ENCODE data around the gene CD226.
"Not testable (repeated sequence)": the region's sequence is repeated elsewhere in the genome, so short reads cannot be mapped to it uniquely, and the experiment has no call there.

CD226 gene

DNA sequence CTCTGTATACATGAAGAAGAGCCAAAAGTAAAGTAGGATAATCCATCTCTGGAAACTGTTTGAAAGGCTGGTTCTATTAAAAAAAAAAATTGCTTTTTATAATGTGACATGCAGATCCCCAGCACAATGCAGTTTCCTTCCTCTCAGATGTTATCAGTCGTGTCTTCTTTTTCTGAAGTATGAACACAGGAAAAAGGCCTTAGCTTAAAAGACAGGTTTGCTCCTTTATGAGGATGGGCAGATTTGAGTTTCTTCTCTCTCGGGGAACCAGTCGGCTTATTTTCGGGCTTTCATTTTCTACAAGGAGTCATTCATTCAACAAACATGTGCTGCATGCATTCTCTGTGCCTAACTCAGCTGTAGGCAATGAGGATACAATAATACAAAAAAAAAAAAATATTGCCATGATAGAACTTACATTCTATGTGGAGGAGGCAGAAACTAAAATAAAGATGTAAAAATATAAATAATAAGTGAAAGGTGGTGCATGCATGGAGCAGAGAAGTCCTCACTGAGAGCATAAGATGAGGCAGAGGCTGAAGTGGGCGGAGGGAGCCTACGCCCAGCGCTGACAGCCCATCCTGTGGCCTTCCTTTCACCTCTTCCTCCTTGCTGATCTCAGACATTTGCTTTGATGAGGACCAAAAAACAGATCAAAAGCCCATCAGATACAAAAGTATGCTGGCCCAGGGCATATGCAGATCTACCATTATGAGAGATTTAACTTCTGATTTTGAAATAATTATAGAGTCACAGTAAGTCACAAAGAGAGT, at the start of gene CD226:
Gene CD226, minus strand, starts transcription at position 513 of the 773 bp plus-strand sequence. Its CDS starts 467 bp downstream, at position 46.
- no peak for DNase-seq

DNA sequence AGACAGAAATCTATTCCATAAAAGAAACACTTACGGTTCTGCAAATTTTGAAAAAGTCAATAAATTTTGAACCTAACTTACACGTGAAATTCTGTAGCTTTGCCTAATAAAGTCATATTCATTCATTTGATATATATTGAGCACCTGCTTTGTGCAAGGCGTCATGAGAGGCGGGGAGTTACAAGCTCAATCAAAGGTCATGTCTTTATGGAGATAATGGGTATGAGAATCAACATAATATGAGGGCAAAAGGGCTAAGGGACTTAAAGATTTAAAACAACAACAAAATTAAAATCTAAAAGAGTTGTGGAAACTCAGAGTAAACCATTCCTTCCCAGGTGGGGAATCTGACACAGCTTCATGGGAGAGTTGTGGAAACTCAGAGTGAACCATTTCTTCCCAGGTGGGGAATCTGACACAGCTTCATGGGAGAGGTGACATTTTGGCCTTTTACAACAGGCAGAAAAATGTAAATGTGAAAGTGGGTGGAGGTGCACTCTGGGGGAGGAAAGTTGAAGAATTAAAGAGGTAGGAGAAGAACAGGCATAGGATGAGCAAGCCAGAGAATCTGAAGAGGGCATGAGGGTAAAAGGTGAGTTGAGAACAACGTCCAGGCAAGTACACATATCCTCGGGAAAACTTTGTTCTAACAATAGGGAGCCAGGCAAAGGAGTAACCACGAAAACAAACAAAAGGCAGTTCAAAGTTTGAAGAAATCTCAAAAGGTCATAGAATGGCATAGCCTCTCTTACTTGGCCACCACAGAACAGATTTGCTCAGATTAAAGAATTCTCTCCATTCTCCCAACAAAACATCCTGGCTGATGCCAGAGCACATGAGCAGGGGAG, 49.5 kb upstream of the CD226 start:
- no peak for DNase-seq

DNA sequence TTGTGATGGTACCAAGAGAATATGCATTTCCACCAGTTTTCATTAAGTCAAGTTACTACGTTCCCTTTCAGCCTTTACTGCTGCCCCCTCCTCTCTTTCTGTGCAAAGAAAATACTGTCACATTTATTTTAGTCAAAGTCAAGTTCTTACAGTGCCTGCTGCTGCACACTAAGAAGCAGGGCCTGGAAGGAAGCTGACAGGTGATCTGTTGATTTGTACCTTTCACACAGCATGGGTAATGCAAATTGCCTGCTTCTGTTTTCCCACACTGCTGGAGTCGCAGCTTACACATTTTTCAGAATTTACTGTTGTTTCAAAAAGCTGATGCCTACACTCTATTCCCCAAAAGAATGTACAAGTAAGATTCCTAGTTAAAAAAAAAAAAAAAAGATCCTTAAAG, 48.7 kb upstream of the CD226 start:
- DNase-seq, result no peak

DNA sequence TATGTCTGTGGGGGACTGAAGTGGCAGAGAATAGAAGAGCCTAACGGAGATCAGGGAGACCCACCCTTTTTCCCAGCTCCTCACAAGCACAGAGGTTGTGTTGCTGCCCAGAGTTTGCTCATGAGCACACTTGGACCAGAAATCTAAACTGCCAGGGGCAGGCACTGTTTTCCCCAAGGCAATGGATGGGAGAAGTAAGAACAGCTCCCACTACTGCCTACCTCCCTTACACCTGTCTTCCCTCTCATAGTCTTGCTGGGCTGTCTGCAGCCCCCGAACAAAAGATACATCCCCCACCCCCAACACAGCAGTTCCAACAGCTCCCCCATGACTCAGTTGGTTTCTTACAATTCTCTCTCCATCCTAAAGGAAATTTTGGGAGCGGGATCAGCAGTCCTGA, 48.1 kb upstream of the CD226 start:
- DNase-seq, result no peak

DNA sequence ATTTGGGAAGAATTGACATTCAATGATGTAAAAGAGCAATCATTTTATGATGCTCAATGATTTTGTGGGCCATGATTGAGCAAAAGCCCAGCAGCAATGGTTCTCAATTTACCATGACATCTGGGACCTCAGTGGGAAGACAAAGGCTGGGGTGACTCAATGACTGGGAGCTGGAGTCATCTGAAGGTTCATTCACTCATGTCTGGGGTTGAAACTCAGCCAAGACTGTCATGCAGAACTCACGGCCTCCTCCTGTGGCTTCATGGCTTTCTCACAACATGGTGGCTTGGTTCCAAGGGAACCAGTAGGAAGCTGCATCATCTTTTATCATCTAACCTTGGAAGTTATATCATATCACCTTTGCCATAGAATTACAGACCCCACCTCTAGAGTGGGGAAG, 45.1 kb upstream of the CD226 start:
- no peak for DNase-seq

DNA sequence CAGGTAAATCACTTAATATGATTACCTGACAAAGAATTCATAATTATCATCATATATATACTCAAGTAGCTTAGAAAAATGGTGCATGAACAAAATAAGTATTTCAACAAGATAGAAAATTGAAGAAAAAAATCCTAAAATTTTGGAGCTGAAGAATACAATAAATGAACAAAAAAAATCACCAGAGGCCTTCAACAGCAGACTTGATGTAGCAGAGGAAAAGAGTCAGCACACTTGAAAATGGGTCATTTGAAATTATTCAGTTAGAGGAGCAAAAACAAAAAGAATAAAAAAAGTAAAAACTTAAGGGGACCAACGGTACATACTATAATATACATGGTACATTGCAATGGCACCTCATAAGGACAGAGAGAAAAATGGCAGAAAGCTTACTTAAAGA, 40.2 kb upstream of the CD226 start:
- no peak for DNase-seq

DNA sequence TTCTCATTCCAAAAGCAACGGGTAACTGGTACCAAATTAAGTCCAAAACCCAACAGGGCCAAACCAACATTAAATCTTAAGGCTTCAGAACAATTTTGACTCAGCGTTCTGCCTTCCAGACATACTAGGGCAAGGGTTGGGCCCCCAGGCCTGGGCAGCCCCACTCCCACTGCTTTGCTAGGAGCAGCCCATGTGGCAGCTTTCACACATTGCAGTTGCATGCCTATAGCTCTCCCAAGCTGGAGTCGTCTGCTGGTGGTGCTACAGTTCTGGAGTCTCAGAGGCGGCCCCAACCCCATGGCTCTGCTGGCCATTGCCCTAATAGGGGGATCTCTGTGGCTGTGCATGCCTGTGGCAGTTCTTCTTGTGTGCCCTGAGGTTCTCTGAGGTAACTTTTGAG, 37.6 kb upstream of the CD226 start:
- no peak for DNase-seq

DNA sequence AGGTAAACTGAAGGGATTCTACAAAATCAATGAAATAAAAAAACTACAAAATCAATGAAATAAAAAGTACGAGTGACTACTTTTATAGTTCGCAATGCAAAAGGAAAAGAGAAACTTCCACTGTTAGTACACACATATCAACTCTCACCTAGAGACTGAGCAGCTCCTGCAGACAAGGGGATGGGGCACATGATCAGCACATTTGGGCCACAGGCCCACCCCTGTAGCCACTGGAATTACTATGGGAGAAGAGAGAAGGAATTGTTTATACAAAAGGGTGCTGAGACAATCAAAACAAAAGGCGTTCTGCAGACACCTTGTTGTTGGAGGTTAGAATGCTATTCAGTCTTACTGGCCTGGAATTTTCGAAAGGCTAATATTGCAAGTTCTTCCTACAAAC, 34.7 kb upstream of the CD226 start:
- no peak for DNase-seq

DNA sequence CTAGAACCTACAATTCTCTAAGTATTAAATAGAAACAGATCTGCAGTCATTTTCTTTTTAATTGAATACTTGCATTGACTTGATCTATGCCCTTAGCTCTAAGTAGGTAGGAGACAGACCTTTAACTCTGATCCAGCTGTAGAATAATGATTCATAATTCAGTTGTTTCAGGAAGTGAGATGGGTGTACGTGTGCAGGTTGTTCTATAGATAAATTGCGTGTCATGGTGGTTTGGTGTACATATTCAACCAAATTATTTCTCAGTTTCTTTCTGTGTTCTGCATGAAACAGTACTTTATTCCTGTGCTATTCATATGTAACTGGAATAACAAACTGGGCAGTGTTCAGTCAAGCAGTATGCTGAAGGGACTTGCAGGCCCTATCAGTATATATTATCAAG, 34.3 kb upstream of the CD226 start:
- DNase-seq, result no peak

DNA sequence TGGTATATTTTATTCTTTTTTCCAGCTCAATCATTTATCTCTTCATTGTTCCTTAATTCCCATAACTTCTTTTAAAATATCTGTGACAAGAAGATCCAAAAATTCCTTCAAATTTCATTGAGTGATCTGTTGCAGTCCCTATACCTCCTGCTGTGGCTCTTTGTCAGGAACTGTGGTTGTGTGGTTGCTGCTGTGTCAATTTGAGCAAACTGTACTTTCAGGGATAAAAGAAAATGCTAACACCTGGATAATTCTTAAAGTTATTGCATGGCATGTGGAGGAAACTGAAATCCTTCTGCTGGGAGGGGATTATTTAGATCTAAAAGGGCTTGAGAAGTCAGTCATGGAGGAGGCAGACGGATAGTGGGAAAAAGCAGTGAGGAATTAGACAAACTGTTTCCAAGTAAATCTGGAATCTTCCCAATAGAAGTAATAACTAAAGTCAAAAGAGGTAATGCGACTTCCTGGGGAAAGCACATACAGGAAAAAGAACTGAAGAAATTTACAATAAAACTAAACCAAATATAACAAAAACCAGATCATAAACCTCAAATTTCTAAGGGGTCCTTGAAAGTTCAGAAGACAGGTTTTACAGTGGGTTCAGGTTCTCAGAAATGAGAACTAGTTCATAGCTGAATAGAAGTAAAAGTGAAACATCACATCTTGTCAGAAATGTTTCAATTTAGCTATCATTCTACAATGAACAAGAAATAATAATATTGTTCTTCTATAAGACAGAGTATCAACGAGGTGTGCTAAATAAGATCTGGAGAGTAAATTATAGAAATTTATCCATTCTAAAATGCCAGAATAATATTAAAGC, 33.5 kb upstream of the CD226 start:
- no peak for DNase-seq

DNA sequence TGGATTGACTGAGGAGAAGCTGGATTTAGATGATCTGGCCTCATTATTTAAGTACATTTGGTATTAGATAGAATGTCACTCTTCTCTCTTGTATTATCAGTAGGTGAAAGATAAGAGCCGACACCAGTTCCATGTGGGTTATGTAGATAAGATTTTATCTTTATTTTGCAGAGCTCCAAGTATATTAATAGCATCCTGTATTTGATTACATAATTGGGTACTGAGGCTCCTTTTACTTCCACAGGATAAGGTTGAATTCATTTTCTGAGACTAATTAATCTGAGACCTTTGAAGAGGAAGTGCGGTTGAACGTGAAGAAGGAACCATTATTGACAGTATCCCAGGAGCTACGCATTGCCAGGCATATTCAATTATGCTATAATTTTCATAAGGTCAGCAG, 32.8 kb upstream of the CD226 start:
- DNase-seq, result no peak

DNA sequence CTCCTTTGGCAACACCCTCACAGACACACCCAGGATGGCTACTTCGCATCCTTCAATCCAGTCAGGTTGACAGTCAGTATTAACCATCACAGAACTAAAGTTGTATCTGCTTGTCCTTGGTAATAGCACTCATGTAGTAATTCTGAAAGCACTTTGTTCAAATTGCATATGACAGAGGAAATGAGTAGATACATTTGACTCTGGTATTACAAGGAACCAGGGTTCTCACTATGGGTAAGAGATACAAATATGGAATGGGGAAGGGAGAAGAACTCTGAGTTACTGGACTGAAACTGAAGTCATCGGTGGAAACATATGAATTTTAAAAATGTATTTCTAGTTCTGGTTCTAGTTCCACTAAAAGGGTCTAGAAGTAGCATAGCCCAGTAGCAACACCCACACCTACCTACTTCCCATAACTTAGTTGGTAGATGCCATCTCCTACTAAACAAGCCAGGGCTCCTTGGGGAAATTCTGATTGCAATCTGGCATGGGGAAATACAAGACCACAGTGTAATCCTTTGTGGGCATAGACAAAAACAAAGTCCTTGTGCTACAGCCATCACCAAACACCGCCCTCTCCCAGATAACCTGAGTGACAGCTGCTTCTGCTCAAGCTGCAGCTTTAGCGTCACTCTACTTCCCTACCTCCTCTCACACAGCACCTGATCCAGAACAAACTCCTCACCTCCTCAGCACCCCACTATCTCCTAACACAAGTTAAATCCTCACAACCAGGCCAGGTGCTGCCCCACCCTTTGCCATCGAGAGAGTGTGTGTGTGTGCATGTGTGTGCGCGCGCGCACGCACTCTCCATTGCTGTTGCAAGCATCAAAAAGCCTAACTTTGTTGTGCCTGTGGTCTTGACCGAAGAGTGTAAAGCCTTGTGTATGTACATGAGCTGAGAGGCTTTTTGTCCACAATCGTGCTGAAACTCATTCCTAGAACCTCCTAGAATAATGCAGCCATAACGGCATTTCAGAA, 31.4 kb upstream of the CD226 start:
- DNase-seq, result no peak

DNA sequence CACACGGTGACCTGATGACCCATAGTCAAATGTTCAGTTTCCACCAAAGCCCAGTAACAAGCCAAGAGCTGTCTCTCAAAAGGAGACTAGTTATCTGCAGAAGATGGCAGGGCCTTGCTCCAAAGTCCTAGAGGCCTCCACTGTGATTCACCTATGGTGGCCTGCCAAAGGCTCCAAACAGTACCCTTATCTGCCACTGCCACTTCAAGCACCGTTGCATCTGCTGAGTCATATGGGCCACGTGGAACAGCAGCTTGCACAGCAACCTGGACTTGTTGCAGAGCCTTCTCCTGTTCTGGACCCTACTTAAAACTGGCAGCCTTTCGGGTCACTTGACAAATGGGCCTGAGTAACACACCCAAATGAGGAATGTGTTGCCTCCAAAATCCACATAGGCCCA, 27.6 kb upstream of the CD226 start:
- not testable (repeated sequence) for DNase-seq

DNA sequence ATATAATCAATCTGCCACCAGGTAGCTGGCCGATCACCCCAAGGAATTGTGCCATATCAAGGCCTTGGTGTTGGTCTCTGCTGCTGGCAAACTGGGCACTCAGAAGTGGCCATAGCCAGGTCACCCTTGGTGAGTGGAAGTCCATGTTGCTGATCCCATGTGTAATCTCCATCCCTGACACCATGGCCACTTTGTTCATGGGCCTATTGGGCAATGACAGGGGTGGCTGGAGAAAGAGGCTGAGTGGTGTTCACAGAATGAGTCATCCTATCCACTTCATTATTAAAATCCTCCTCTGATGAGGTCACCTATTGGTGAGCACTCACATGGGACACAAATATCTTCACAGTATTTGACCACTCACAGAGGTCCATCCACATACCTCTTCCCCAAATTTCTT, 26.7 kb upstream of the CD226 start:
- DNase-seq, result no peak

DNA sequence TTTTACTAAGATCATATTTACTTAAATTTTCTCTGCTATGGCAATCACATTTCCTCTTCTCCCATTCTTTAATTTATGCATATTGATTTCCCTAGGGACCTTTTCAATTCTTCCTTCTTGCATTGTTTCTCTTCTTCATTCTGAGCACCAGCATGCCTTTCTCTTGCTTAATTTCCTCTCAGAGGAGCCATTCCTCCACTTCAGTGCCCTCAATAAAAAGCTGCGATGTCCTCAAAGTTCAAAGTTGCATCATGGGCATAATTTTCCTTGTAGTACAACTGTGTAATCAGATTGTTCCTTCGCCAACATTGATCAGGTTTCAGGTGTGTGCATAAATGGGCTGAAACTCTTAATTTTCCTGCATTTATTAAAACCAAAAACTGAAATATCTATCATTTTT, 21.8 kb upstream of the CD226 start:
- DNase-seq, result no peak

DNA sequence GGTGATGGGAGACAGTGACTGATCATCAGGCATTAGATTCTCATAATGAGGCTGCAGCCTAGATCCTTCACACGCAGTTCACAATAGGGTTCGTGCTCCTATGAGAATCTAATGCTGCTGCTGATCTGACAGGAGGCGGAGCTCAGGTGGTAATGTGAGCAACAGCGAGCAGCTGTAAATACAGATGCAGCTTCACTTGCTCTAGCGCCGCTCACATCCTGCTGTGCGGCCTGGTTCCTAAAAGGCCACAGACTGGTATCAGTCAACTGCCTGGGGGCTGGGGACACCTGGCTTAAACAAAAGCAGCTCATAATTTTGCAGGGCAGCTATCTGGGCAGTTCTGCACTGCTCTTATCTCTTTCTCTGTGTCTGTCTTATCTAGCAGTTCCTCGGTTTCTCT, 20.4 kb upstream of the CD226 start:
- DNase-seq, result no peak

DNA sequence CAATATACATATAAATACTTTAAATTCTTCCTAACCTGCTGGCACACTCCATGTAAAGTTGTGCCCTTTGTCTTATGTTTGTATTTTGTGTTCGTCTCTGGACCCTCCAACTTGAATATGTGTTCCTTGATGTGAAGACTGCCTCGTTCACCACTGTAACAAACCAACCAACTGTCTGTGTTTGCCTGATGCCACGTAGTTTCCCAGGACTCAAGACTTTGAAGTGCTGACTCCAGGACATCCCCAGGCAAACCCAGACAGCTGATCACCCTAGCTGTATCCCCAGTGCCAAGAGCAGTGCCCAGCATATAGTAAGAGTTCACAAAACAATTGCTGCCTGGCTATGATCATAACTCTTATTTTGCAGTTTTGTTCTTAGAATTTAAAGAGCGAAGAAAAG, 15.5 kb upstream of the CD226 start:
- no peak for DNase-seq

DNA sequence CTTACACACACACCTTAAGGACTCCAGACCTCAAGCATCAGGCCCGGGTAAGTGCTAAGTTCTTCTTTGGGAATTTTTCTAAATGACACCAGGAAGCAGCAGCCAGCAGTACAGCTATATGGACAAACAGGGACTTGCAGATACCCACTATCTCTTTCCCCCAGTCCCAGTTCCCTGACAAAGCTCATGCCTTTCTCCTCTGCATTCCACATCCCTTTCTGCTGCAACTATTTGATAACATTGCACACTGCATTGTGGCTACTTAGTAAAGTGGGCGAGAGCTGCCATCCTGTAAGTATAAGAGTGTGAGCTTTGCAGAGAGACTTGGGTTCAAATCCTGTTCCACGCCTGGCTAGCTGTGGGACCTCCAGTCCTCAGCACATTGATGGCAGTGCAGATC, 14.0 kb upstream of the CD226 start:
- DNase-seq, result no peak

DNA sequence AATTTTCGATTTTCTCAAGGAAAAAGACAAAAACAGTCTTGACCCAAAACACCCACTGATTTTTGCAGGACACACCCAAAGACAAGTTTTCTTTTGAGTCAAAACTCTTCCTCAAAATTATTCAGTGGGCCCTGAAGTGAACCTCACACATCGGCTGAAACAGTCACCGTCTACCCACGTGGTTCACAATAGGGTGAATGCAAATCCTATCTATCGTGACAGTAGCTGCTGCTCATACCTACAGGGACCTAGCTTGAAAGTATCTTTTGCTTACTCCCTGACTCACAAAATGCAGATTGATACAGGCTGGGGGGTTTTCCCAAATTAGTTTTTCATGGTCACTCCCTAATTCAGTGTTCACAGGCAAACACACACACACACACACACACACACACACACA, 10.7 kb upstream of the CD226 start:
- no peak for DNase-seq

DNA sequence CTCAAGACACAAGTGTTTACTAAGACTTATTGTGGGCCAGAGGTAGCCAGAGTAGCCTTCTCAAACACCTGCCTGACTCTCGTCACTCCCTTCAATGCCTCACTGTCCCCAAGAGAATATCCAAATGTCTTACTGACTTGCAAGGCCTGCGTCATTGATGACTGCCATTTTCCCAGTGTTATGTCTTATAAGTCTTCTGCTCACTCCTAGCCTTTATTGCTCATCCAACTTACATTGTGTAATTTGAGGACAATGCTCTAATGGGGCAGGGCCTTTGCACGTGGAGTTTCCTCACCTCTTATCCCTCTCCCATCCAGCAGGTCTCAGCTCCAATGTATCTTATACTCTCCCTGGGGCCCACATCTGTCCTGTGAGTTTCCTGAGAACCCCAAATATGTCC, 10.1 kb upstream of the CD226 start:
- DNase-seq, result no peak

DNA sequence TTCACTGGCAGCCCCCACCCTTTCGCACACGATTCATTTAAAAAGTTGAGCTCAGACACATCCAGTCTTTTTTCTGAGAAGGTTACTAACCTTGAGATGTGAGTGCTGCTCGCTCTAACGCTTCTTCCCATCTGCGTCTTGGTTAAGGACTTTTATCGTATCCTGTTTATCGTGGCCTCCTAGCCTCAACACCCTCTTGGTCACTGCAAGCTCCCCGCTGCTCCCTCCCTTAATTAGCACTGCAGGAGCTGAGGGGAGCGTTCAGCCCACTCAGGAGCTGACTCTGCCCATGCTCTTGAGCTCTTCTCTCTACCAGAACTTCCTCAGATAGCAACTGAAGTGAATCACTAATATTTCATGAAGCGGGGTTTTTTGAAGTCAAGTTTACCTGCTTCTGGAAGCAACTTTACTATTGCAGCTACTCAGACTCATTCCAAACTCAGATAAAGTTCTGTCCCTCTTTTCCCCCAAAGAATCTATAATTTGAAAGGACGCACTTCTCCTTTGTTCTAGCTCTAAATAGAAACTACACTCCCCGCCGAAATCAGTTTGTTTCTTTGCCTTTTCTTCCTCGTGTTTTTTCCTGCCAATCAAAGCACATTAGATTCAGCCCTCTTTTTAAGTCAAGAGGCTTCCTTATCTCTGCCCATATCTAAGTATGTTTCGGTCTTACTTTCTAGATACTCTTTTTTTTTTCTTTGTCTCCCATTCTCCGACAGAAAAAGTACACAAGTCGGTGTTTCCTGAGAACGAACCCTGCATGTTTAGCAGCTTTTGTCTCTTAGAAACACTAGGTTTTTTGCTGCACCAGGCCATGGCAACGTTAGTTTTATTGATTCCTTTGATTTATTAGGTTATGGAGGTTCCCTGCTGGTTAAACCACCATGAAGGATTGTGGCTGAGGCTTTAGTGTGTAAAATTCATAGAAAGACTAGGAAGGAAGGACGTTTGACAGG, 9.3 kb upstream of the CD226 start:
- DNase-seq, result no peak
